GM12878 (cell line): ENCODE measurements around the gene OR4D1. TPM values are rescaled to one million over a fixed set of nuclear protein-coding genes. Genes with fewer than 3 reads are reported as not detected.

Source experiments
- ATAC-seq: fragments of 200-7000 bp; cut with Tn5 transposase; 3 replicates; pipeline ENCODE4 v1.9.1; 2020; ENCODE audit warnings: mild to moderate bottlenecking, moderate library complexity
- BruUV-seq: library from RNA; stranded (reverse); fragments of 400-500 nt; replicated peaks from 2 replicates; lab custom pipeline; 2021; lab: Mats Ljungman, UMichigan
- CTCF ChIA-PET: fragments of 300-600 bp; sonication (Branson Sonifier 250); formaldehyde crosslinking; extraction: SDS; loops from one replicate; lab custom pipeline; 2021; ENCODE audit warnings: inconsistent platforms; lab: Yijun Ruan, JAX
- POLR2A ChIA-PET: fragments of 350-600 bp; formaldehyde crosslinking; extraction: SDS; loops from one replicate; lab custom pipeline; 2021; ENCODE audit warnings: inconsistent platforms; lab: Charles Lee
- RAD21 ChIA-PET: fragments of 300-600 bp; sonication (Branson Sonifier 250); formaldehyde crosslinking; loops from one replicate; lab custom pipeline; 2023; ENCODE audit warnings: antibody characterized with exemption; ENCODE audit not compliant: unreplicated experiment; lab: Charles Lee
- SMC1A ChIA-PET: fragments of 300-600 bp; sonication (Branson Sonifier 250); formaldehyde crosslinking; loops from one replicate; lab custom pipeline; 2023; ENCODE audit not compliant: unreplicated experiment, uncharacterized antibody; lab: Charles Lee
- DNase-seq: peaks from one replicate; pipeline ENCODE4 v3.0.0-alpha.2; 2011; ENCODE audit warnings: low read depth, low spot score
- FAIRE-seq: peaks from 3 replicates; lab custom pipeline; 2011; peaks lifted over from hg19 to GRCh38; lab: Jason Lieb, UNC
- H2AFZ ChIP-seq: 2 replicates; pipeline ENCODE4 v1.6.0; 2011; ENCODE audit warnings: low read depth, low read length, control low read depth; ENCODE audit not compliant: control insufficient read depth
- H3K27ac ChIP-seq: 2 replicates; pipeline ENCODE4 v1.5.1; 2011; ENCODE audit warnings: control low read depth; ENCODE audit not compliant: control insufficient read depth, insufficient read depth
- H3K27me3 ChIP-seq, 2 experiments: replicated peaks in 1 of 2; 2 replicates each; pipeline versions ENCODE4 v1.6.0 to v1.6.1; 2011; ENCODE audit warnings: low read length in 1 of 2; ENCODE audit not compliant: control insufficient read depth in 2 of 2, insufficient read depth in 2 of 2
- H3K36me3 ChIP-seq, 2 experiments: 2 replicates each; pipeline ENCODE4 v1.5.1; 2011; ENCODE audit warnings: low read length in 1 of 2; ENCODE audit not compliant: control insufficient read depth in 2 of 2, insufficient read depth in 2 of 2
- H3K4me1 ChIP-seq: 2 replicates; pipeline ENCODE4 v1.6.1; 2011; ENCODE audit warnings: mild to moderate bottlenecking, low read length, moderate library complexity, mixed read lengths; ENCODE audit not compliant: control insufficient read depth, insufficient read depth
- H3K4me2 ChIP-seq: 2 replicates; pipeline ENCODE4 v1.6.0; 2011; ENCODE audit warnings: control low read depth; ENCODE audit not compliant: control insufficient read depth, insufficient read depth
- H3K4me3 ChIP-seq: fragments of 200-600 bp; sonication (generic); 2 replicates; pipeline ENCODE4 v1.5.1; 2016
- H3K79me2 ChIP-seq: 2 replicates; pipeline ENCODE4 v1.6.0; 2011; ENCODE audit warnings: low read length; ENCODE audit not compliant: control insufficient read depth, insufficient read depth
- H3K9ac ChIP-seq: 2 replicates; pipeline ENCODE4 v1.8.0; 2011; ENCODE audit warnings: low read length, control low read depth, mixed read lengths; ENCODE audit not compliant: control insufficient read depth, insufficient read depth
- H3K9me3 ChIP-seq: replicated peaks from 3 replicates; pipeline ENCODE4 v1.5.1; 2011; ENCODE audit warnings: mild to moderate bottlenecking, low read length; ENCODE audit not compliant: control insufficient read depth, insufficient read depth
- H4K20me1 ChIP-seq: 2 replicates; pipeline ENCODE4 v1.6.0; 2011; ENCODE audit not compliant: control insufficient read depth, insufficient read depth
- ATF7 ChIP-seq: fragments of 450-650 bp; IDR thresholded peaks from 2 replicates; pipeline ENCODE4 v1.6.1; 2016; ENCODE audit warnings: low read depth, mild to moderate bottlenecking
- CTCF ChIP-seq, 3 experiments: IDR thresholded peaks in 2 of 3; conservative IDR thresholded peaks in 1 of 3; 2 replicates each; pipeline ENCODE4 v1.5.1; 2011; ENCODE audit warnings: low read depth in 3 of 3, low read length in 3 of 3, mild to moderate bottlenecking in 3 of 3, control low read depth in 2 of 3, moderate library complexity in 2 of 3, inconsistent platforms in 1 of 3, mixed read lengths in 1 of 3; ENCODE audit not compliant: control insufficient read depth in 2 of 3, insufficient read depth in 1 of 3; ENCODE audit errors: extremely low read depth in 1 of 3
- FOS ChIP-seq: IDR thresholded peaks from 3 replicates; pipeline ENCODE4 v1.6.1; 2011; ENCODE audit warnings: borderline replicate concordance; ENCODE audit not compliant: insufficient read length; ENCODE audit errors: extremely low read depth
- HDAC6 ChIP-seq: fragments of 200-600 bp; sonication (generic); IDR thresholded peaks from one replicate; pipeline ENCODE4 v1.8.0; 2017; ENCODE audit warnings: antibody characterized with exemption; ENCODE audit not compliant: unreplicated experiment
- IRF4 ChIP-seq: IDR thresholded peaks from 2 replicates; pipeline ENCODE4 v1.6.1; 2011; ENCODE audit warnings: low read depth, low read length
- JUND ChIP-seq: IDR thresholded peaks from 2 replicates; pipeline ENCODE4 v1.6.1; 2012; ENCODE audit warnings: low read depth, mild to moderate bottlenecking, low read length, improper control_type of control experiment, moderate library complexity
- LARP7 ChIP-seq: fragments of 450-650 bp; IDR thresholded peaks from 2 replicates; pipeline ENCODE4 v1.6.1; 2017; ENCODE audit warnings: mild to moderate bottlenecking
- MEF2A ChIP-seq: IDR thresholded peaks from 2 replicates; pipeline ENCODE4 v1.6.1; 2011; ENCODE audit warnings: low read depth, mild to moderate bottlenecking, low read length, moderate library complexity; ENCODE audit not compliant: insufficient read depth
- RAD21 ChIP-seq: IDR thresholded peaks from 2 replicates; pipeline ENCODE4 v1.6.1; 2011; ENCODE audit warnings: mild to moderate bottlenecking, low read depth, low read length, moderate library complexity; ENCODE audit not compliant: insufficient read depth
- SMAD1 ChIP-seq: fragments of 450-650 bp; IDR thresholded peaks from 2 replicates; pipeline ENCODE4 v1.6.1; 2018; ENCODE audit warnings: mild to moderate bottlenecking, low read depth; ENCODE audit not compliant: partially characterized antibody
- SMC3 ChIP-seq: IDR thresholded peaks from 2 replicates; pipeline ENCODE4 v1.6.1; 2011; ENCODE audit warnings: low read length, improper control_type of control experiment, borderline replicate concordance
- USF2 ChIP-seq: IDR thresholded peaks from 2 replicates; pipeline ENCODE4 v1.6.1; 2011; ENCODE audit warnings: low read depth, low read length, improper control_type of control experiment, borderline replicate concordance
- YY1 ChIP-seq: IDR thresholded peaks from 2 replicates; pipeline ENCODE4 v1.6.1; 2011; ENCODE audit warnings: low read depth, mild to moderate bottlenecking, low read length
- ZNF217 ChIP-seq: fragments of 450-650 bp; IDR thresholded peaks from 2 replicates; pipeline ENCODE4 v1.6.1; 2017; ENCODE audit warnings: antibody characterized with exemption, mild to moderate bottlenecking
- WGBS: methylation state at CpG from one replicate; pipeline ENCODE4 v1.1.6; 2016; ENCODE audit warnings: low lambda C conversion rate; ENCODE audit not compliant: insufficient replicate concordance, insufficient coverage; ENCODE audit errors: missing lambda C conversion rate; 5-methylcytosine and 5-hydroxymethylcytosine counted together
- in situ Hi-C: fragments of 300-500 bp; cut with MboI; formaldehyde crosslinking; loops from 9 replicates; pipeline ENCODE4 v1.14.3; 2018; ENCODE audit warnings: mixed read lengths
- intact Hi-C: fragments of 100-400 bp; cut with micrococcal nuclease; formaldehyde crosslinking; loops from one replicate; pipeline ENCODE4 v1.14.2; 2022; ENCODE audit not compliant: unreplicated experiment
- polyA plus RNA-seq, 11 experiments: library from polyadenylated mRNA; depleted of rRNA in 4 of 11; unstranded in 6 of 11; stranded (reverse) in 5 of 11; fragments of >200 nt; fragmentation: Nextera tagmentation in 4 of 11; fragmentation: Illumina TruSeq in 1 of 11; extraction: Ambion mirVana in 4 of 11; extraction: Trizol in 1 of 11; gene quantifications; 1 replicate in 1 of 11; 2 replicates in 10 of 11; pipeline versions ENCODE4 v1.2.1 to v1.2.3, GENCODE V29; 2011 to 2016; ENCODE audit warnings: inconsistent platforms in 2 of 11, missing spikeins in 2 of 11, low read depth in 1 of 11
- total RNA-seq, 4 experiments: library from RNA; depleted of rRNA in 3 of 4; stranded (reverse); fragments of >200 nt in 3 of 4; fragmentation: Illumina TruSeq in 1 of 4; extraction: Trizol in 1 of 4; gene quantifications; 2 replicates each; pipeline versions ENCODE4 v1.2.1 to v1.2.3, GENCODE V29; 2013 to 2021

OR4D1 gene
- total and polyA plus RNA-seq, 10 of the 15 experiments (the other 5 are each of a cell fraction or from before 2014, with no cell fraction given) = not detected

GRCh38 chr17:58196610-58197009 is 48.4 kb downstream of the OR4D1 start:
- TF ChIP-seq ZNF217 (no peak), SMAD1 (no peak), MEF2A (no peak)
- CTCF ChIA-PET = no interaction called here
- DNase-seq (no peak), FAIRE-seq (no peak), ATAC-seq (no peak)
- no TSS peak for BruUV-seq
- Histone ChIP-seq H3K4me2 (no peak overlapping the region), H3K4me3 (no peak overlapping the region), H3K27ac (no peak overlapping the region), H4K20me1 (no peaks in the 10 kb centered on the region), H3K4me1 (peaks cover 3% of the 10 kb centered on the region), H3K9ac (no peak overlapping the region), H3K79me2 (no peaks in the 10 kb centered on the region), H3K27me3 (peaks cover 0 to 4% of the 10 kb centered on the region in 2 experiments; a peak in 2 of 4 replicates), H2AFZ (no peak overlapping the region), H3K9me3 (no peaks in the 10 kb centered on the region), H3K36me3 (no peaks in the 10 kb centered on the region)
- WGBS = 60% methylated on average over 7 of the region's 7 CpGs
- intact Hi-C loops (no loop called here), in situ Hi-C loops (no loop called here)
- POLR2A ChIA-PET = interaction anchor here (0.6 kb wide), 1 partner anchor 154 kb away, joined by 7 read pairs; no protein-coding TSS in a partner anchor
- SMC1A ChIA-PET = no interaction called here
- RAD21 ChIA-PET = no interaction called here

- DNase-seq = no peak
- Histone ChIP-seq H3K27me3 (peaks cover 0 to 4% of the 10 kb centered on the region in 2 experiments; a peak in 2 of 4 replicates), H3K36me3 (no peaks in the 10 kb centered on the region), H2AFZ (no peak overlapping the region), H3K9ac (no peak overlapping the region), H3K79me2 (no peaks in the 10 kb centered on the region), H3K27ac (no peak overlapping the region), H3K4me2 (no peak overlapping the region), H3K4me3 (no peak overlapping the region), H3K9me3 (no peaks in the 10 kb centered on the region), H4K20me1 (no peaks in the 10 kb centered on the region), H3K4me1 (no peaks in the 10 kb centered on the region)
- CTCF ChIA-PET = interaction anchor here (0.6 to 4.6 kb wide), 33 partner anchors 9 to 395 kb away, joined by 3 to 40 read pairs (median 5); partner anchors contain the start of genes LPO, MKS1 and RNF43
- peak; percentile 44 for FAIRE-seq
- SMC1A ChIA-PET = interaction anchor here (0.7 to 2.6 kb wide), 19 partner anchors 10 to 454 kb away, joined by 3 to 16 read pairs (median 4); no protein-coding TSS in a partner anchor
- ATAC-seq = peak; percentile 99
- in situ Hi-C loops (no loop called here), intact Hi-C loops (loop anchor here (1.0 to 2.0 kb wide), 2 partner anchors 49 to 247 kb away; no protein-coding TSS in a partner anchor)
- POLR2A ChIA-PET = interaction anchor here (0.6 to 1.2 kb wide), 3 partner anchors 16 to 218 kb away, joined by 3 to 8 read pairs (median 3); no protein-coding TSS in a partner anchor
- no TSS peak for BruUV-seq
- RAD21 ChIA-PET = interaction anchor here (0.6 to 4.4 kb wide), 18 partner anchors 9 to 258 kb away, joined by 3 to 23 read pairs (median 4); partner anchors contain the start of genes LPO, MKS1 and RNF43
- TF ChIP-seq CTCF (IDR thresholded peaks at IDR 0.05 in 2 of 3, conservative IDR thresholded peaks at IDR 0.05 in 1 of 3; ENCODE audit: control insufficient read depth in 2 of 3, extremely low read depth in 1 of 3, insufficient read depth in 1 of 3, low read depth in 3 of 3, low read length in 3 of 3) = peak; percentile 62 to 78 (median 77)
- TF ChIP-seq USF2 = no peak
- TF ChIP-seq IRF4 = no peak
- peak; percentile 36; the same call in 1 of the 2 replicates for TF ChIP-seq RAD21
- TF ChIP-seq HDAC6 = no peak
- peak; percentile 66 for TF ChIP-seq SMC3
- TF ChIP-seq FOS = no peak
- 0 out of 2 replicates have a peak, but pooled peaks have one; percentile 28 for TF ChIP-seq LARP7
- no peak for TF ChIP-seq ATF7
- peak; percentile 76; the same call in 1 of the 2 replicates for TF ChIP-seq YY1
- TF ChIP-seq JUND = no peak
- WGBS = 25% methylated on average over 14 of the region's 14 CpGs
Measured at GRCh38 chr17:58200024-58200633, 51.9 kb downstream of the OR4D1 start.
